ENCODE measurements around the gene HAVCR1.
"Not testable (repeated sequence)": the region's sequence is repeated elsewhere in the genome, so short reads cannot be mapped to it uniquely, and the experiment has no call there.

The HAVCR1 gene

GRCh38 chr5:157049605-157050004 lies 9.3 kb downstream of the HAVCR1 start:
- DNase-seq = no peak

- DNase-seq = no peak
Measured at GRCh38 chr5:157047898-157048297, 11.0 kb downstream of the HAVCR1 start.

- not testable (repeated sequence) for DNase-seq
Measured at GRCh38 chr5:157047016-157047415, 11.9 kb downstream of the HAVCR1 start.

GRCh38 chr5:157046041-157046440 lies 12.9 kb downstream of the HAVCR1 start:
- peak; percentile 26 for DNase-seq

- no peak for DNase-seq
Measured at GRCh38 chr5:157045601-157046000, 13.3 kb downstream of the HAVCR1 start.

GRCh38 chr5:157038568-157039187 lies 20.2 kb downstream of the HAVCR1 start:
- DNase-seq = no peak

- not testable (repeated sequence) for DNase-seq
Measured at GRCh38 chr5:157034106-157035072, 24.5 kb downstream of the HAVCR1 start.

- DNase-seq = no peak
Measured at GRCh38 chr5:157033071-157033583, 25.8 kb downstream of the HAVCR1 start.

GRCh38 chr5:157030692-157031091 lies 28.2 kb downstream of the HAVCR1 start:
- DNase-seq = no peak

- no peak for DNase-seq
Measured at GRCh38 chr5:157029457-157029856, 29.5 kb downstream of the HAVCR1 start.

GRCh38 chr5:157027663-157028062 lies 31.3 kb downstream of the HAVCR1 start:
- not testable (repeated sequence) for DNase-seq

- DNase-seq = peak; percentile 78
Measured at GRCh38 chr5:157026789-157027424, 32.0 kb downstream of the HAVCR1 start.

GRCh38 chr5:157025093-157025698 lies 33.7 kb downstream of the HAVCR1 start:
- DNase-seq = no peak

- DNase-seq = no peak
Measured at GRCh38 chr5:157024208-157024959, 34.5 kb downstream of the HAVCR1 start.

- DNase-seq = no peak
Measured at GRCh38 chr5:157022024-157022423, 36.9 kb downstream of the HAVCR1 start.

GRCh38 chr5:157020511-157021222 lies 38.2 kb downstream of the HAVCR1 start:
- no peak for DNase-seq

GRCh38 chr5:157020002-157020401 lies 38.9 kb downstream of the HAVCR1 start:
- no peak for DNase-seq

- DNase-seq = not testable (repeated sequence)
Measured at GRCh38 chr5:157014143-157014542, 44.8 kb downstream of the HAVCR1 start.

GRCh38 chr5:157006262-157006661 lies 52.7 kb downstream of the HAVCR1 start:
- DNase-seq = no peak

- no peak for DNase-seq
Measured at GRCh38 chr5:157004893-157005551, 53.9 kb downstream of the HAVCR1 start.

- DNase-seq = no peak
Measured at GRCh38 chr5:156991714-156992113, 67.2 kb downstream of the HAVCR1 start.
